Heart left ventricle (tissue), 16 donors: ENCODE data around the gene SLC25A22. TPM values are rescaled to one million over a fixed set of nuclear protein-coding genes. Genes with fewer than 3 reads are reported as not detected.

Experiments used
- ATAC-seq, 4 donors: fragments of 200-7000 bp; cut with Tn5 transposase; one replicate each; pipeline ENCODE4 v1.9.1; 2020 to 2022; ENCODE audit warnings: moderate library complexity in 4 of 4, mild to moderate bottlenecking in 3 of 4, moderate number of reproducible peaks in 1 of 4
- DNase-seq, 5 donors: peaks; one replicate each; pipeline ENCODE4 v3.0.0-alpha.2; 2020
- H3K27ac ChIP-seq, 12 donors: fragments of 200-600 bp; sonication (generic) in 4 of 12; one replicate each; pipeline versions ENCODE4 v1.5.0 to v1.8.0; 2016 to 2022; ENCODE audit warnings: mild to moderate bottlenecking in 2 of 12
- H3K27me3 ChIP-seq, 9 donors: fragments of 200-600 bp; sonication (generic) in 2 of 9; one replicate each; pipeline versions ENCODE4 v1.5.1 to v1.8.0; 2016 to 2022; ENCODE audit warnings: mild to moderate bottlenecking in 3 of 9
- H3K36me3 ChIP-seq, 9 donors: fragments of 200-600 bp; sonication (generic) in 2 of 9; one replicate each; pipeline versions ENCODE4 v1.5.0 to v1.8.0; 2018 to 2022; ENCODE audit warnings: mild to moderate bottlenecking in 2 of 9
- H3K4me1 ChIP-seq, 12 donors: fragments of 200-600 bp; sonication (generic) in 4 of 12; one replicate each; pipeline versions ENCODE4 v1.5.0 to v1.8.0; 2016 to 2022; ENCODE audit warnings: mild to moderate bottlenecking in 3 of 12
- H3K4me3 ChIP-seq, 12 donors: fragments of 200-600 bp; sonication (generic) in 4 of 12; one replicate each; pipeline versions ENCODE4 v1.5.0 to v1.8.0; 2017 to 2022; ENCODE audit warnings: mild to moderate bottlenecking in 9 of 12, moderate library complexity in 4 of 12
- H3K9me3 ChIP-seq, 12 donors: fragments of 200-600 bp; sonication (generic) in 4 of 12; one replicate each; pipeline versions ENCODE4 v1.5.0 to v1.8.0; 2016 to 2022; ENCODE audit warnings: mild to moderate bottlenecking in 1 of 12
- POLR2A ChIP-seq, 2 donors: fragments of 450-650 bp; IDR thresholded peaks; one replicate each; pipeline ENCODE4 v1.6.1; 2017; ENCODE audit warnings: antibody characterized with exemption in 2 of 2, mild to moderate bottlenecking in 2 of 2, moderate library complexity in 2 of 2
- WGBS, 4 donors: extraction: QIAGEN DNeasy Blood & Tissue Kit in 2 of 4; methylation state at CpG; one replicate each; pipeline versions ENCODE4 v1.1.5 to v1.1.7; 2013 to 2018; 5-methylcytosine and 5-hydroxymethylcytosine counted together
- intact Hi-C, 10 donors: fragments of 100-400 bp; cut with DNase I; formaldehyde crosslinking; loops; one replicate each; pipeline versions ENCODE4 v1.11.1 to v1.14.2; 2022
- polyA plus RNA-seq, 2 donors: library from polyadenylated mRNA; stranded (reverse); fragments of 200-250 nt; gene quantifications; one replicate each; pipeline ENCODE4 v1.2.3, GENCODE V29; 2013
- total RNA-seq, 9 donors: library from RNA; depleted of rRNA in 2 of 9; stranded (reverse); fragments of >200 nt in 2 of 9; fragmentation: NEBNext Ultra II Directional in 3 of 9; extraction: Animal tissue kit (Norgen Biotek cat#: 25700) in 3 of 9; gene quantifications; one replicate each; pipeline versions ENCODE4 v1.1.0 to v1.2.4, GENCODE V29; 2016 to 2023
- TF ChIP-seq, protein P1 (sequence below), 12 donors: fragments of 200-600 bp; sonication (generic) in 4 of 12; IDR thresholded peaks; one replicate each; pipeline versions ENCODE4 v1.5.0 to v1.8.0; 2018 to 2022; ENCODE audit warnings: antibody characterized with exemption in 12 of 12, mild to moderate bottlenecking in 5 of 12
- donor health status: ischemic (EF 13 %, LVEDD 7.1; RV severe dilation, severe dysfunction).
- donor health status: healthy with polysubstance abuse.
- donor health status: DM: no; HTN: yes; CAD: no.
- donor health status: DM: no; HTN: no; CAD: no.
- donor health status: ischemic (EF 25% LVEDD 6.9; RV normal size, moderate dysfunction).
- donor health status: ischemic (EF 25% LVEDD 5.7; RV mildly dilated, moderate dysfunction).
- donor health status: healthy.
- donor health status: DM: yes; HTN: yes; CAD: no.
- donor health status: ischemic (EF 35%, LVEDD 5.7; RV mildly dilated, moderate dysfunction).
- donor health status: nonischemic (EF 11% LVEDD 7.7; RV severe dilation, severe dysfunction).
- donor health status: DM: yes; HTN: yes; CAD: no.
- donor health status: PGD.
- donor health status: ischemic (EF 29% LVEDD 5.4; RV normal size, mild dysfunction).
- donor health status: nonischemic (EF 23%, LVEDD 6.1; RV moderate dilation, normal function).

The SLC25A22 gene
- total and polyA plus RNA-seq, 11 donors: 2.1 to 12.8 (median 4.4) TPM

DNA sequence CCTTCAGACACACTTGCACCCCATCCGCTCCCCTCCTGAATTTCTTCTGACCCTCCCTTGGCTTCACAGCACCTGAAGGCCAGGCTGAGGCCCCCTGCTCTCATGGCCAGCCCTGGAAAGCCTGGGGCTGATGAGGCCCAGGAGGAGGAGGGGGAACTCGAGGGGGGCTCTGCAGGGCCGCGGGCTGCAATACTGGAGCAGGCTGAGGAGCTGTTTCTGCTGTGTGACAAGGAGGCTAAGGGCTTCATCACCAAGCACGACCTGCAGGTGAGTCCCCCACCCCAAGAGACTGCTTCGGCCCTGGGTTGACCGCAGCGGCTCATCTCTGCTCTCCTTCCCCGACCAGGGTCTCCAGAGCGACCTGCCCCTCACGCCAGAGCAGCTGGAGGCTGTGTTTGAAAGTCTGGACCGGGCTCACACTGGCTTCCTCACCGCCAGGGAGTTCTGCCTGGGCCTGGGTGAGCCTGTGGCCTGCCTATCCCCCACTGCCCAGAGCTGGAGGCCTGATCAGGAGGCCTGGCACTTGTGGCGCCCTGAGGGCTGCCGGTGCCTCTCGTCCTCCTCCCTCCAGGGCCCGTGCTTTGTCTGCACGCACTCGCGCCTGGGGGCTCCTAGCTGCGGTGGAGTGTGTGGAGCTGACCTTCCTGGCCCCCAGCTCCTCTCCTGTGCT, 30.6 kb upstream of the SLC25A22 start:
- H3K36me3 ChIP-seq: peaks cover 0 to 21% (median 18%) of the 10 kb centered on the region in 9 donors
- no peaks in the 10 kb centered on the region for H3K9me3 ChIP-seq
- TF ChIP-seq, protein P1, sequence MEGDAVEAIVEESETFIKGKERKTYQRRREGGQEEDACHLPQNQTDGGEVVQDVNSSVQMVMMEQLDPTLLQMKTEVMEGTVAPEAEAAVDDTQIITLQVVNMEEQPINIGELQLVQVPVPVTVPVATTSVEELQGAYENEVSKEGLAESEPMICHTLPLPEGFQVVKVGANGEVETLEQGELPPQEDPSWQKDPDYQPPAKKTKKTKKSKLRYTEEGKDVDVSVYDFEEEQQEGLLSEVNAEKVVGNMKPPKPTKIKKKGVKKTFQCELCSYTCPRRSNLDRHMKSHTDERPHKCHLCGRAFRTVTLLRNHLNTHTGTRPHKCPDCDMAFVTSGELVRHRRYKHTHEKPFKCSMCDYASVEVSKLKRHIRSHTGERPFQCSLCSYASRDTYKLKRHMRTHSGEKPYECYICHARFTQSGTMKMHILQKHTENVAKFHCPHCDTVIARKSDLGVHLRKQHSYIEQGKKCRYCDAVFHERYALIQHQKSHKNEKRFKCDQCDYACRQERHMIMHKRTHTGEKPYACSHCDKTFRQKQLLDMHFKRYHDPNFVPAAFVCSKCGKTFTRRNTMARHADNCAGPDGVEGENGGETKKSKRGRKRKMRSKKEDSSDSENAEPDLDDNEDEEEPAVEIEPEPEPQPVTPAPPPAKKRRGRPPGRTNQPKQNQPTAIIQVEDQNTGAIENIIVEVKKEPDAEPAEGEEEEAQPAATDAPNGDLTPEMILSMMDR (IDR thresholded peaks at IDR 0.05): no peak
- no peak for TF ChIP-seq POLR2A (IDR thresholded peaks at IDR 0.05)
- peak overlapping the region; percentile 1 to 59 (median 50) for H3K4me3 ChIP-seq
- peak overlapping the region; percentile 71 to 91 (median 83) for H3K27ac ChIP-seq
- H3K27me3 ChIP-seq: peaks cover 0 to 39% (median 0%) of the 10 kb centered on the region in 9 donors
- WGBS, 4 donors: 54 to 67% (median 63%) methylated on average over 14 to 21 of the region's 21 CpGs
- intact Hi-C loops: no loop called here
- DNase-seq (no peak), ATAC-seq (no peak)
- peaks cover 0 to 77% (median 63%) of the 10 kb centered on the region in 12 donors for H3K4me1 ChIP-seq

DNA sequence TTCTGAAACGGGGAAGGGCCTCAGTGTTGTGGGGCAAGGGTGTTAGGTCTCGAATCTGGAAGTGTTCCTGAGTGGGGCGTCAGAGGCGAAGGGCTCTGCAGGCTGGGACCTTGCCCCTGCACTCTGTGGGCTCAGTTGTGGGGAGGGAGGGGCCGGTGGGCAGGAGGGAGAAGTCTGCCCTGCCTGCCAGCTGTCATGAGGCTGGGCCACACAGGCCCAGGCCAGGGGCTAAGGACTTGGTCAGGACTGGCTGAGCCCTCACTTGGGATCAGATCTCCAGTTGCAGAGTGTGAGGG, 29.8 kb upstream of the SLC25A22 start, which contains the start of gene CRACR2B:
Gene CRACR2B (plus strand): TSS at position 23 of the 296 bp plus-strand sequence. CDS start 689 bp downstream, outside the sequence.
- DNase-seq (no peak), ATAC-seq (no peak)
- Histone ChIP-seq H3K4me1 (peaks cover 0 to 78% (median 61%) of the 10 kb centered on the region in 12 donors), H3K27ac (peak within 1 kb of the TSS; percentile 71 to 91 (median 83)), H3K9me3 (no peaks in the 10 kb centered on the region), H3K36me3 (peaks cover 0 to 29% (median 24%) of the 10 kb centered on the region in 9 donors), H3K4me3 (peak within 1 kb of the TSS; percentile 39 to 69 (median 60)), H3K27me3 (peaks cover 0 to 39% (median 0%) of the 10 kb centered on the region in 9 donors)
- 46 to 57% (median 50%) methylated on average over 5 of the region's 5 CpGs for WGBS, 4 donors
- TF ChIP-seq POLR2A (IDR thresholded peaks at IDR 0.05): no peak
- TF ChIP-seq, protein P1 (IDR thresholded peaks at IDR 0.05): no peak
- intact Hi-C loops: no loop called here

DNA sequence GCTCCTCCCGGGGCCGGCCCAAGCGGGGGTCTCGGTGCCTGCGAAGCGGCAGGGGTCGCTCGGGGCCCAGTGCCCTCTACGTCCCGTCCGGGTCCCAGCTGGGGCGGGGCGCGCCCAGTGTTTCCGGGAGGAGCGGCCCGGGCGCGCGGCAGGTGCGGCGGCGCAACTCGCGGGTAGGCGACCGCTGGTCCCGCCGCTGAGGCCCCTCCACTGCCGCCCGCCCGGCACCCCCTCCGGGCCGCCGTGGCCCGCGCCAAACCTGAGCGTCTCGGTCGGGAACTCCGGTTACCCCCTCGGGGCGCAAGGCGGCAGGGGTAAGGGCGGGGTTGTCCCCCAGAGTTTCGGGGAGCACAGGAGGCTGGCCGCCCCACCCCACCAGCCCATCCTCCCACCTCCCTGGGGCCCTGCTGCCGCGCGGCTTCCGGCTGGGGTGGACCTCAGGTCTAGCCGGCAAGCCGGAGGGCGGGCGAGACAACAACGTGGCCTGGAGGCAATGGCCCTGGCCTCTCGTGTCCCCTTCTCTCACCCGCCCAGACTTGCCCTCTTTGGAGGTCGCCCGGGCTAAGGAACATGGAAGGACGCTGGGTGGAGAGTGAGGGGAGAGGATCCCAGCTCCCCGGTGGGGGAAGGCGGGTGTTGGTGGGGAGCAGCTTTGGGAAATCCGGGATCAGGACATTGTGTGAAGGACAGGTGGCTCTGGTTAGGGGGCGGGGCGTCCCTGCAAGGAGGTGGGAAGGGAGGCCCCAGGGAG, 29.2 kb upstream of the SLC25A22 start:
- Histone ChIP-seq H3K36me3 (peaks cover 0 to 34% (median 29%) of the 10 kb centered on the region in 9 donors), H3K27me3 (peaks cover 0 to 38% (median 0%) of the 10 kb centered on the region in 9 donors), H3K4me3 (peak overlapping the region; percentile 39 to 69 (median 60)), H3K4me1 (peaks cover 0 to 78% (median 60%) of the 10 kb centered on the region in 12 donors), H3K27ac (peak overlapping the region; percentile 71 to 91 (median 83)), H3K9me3 (no peaks in the 10 kb centered on the region)
- peak in 1 of 5 donors; percentile 47 for DNase-seq
- 4 to 15% (median 7%) methylated on average over 19 to 66 of the region's 66 CpGs for WGBS, 4 donors
- intact Hi-C loops: no loop called here
- TF ChIP-seq POLR2A (IDR thresholded peaks at IDR 0.05): no peak
- TF ChIP-seq, protein P1 (IDR thresholded peaks at IDR 0.05): no peak
- peak in 3 of 4 donors; percentile 4 to 10 (median 10) for ATAC-seq

DNA sequence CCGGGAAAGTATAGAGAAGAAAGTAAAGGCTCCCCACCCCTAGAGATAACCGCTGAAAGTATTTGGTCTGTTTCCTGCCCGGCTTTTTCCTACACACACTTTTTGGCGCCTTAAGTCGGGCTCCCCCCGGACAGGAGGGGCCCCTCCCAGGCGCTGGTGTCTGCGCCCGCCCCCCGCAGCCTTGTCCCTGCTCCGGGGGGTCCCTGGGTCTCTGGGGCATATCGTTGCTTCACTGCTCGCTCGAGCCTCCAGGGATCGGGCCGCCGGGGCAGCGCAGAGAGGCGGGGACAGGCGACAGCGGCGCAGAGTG, 28.7 kb upstream of the SLC25A22 start:
- peaks cover 0 to 33% (median 0%) of the 10 kb centered on the region in 9 donors for H3K27me3 ChIP-seq
- no peaks in the 10 kb centered on the region for H3K9me3 ChIP-seq
- peaks cover 0 to 40% (median 30%) of the 10 kb centered on the region in 9 donors for H3K36me3 ChIP-seq
- TF ChIP-seq, protein P1 (IDR thresholded peaks at IDR 0.05): no peak
- no peak for TF ChIP-seq POLR2A (IDR thresholded peaks at IDR 0.05)
- H3K4me3 ChIP-seq: peak overlapping the region; percentile 39 to 69 (median 60)
- peak overlapping the region; percentile 71 to 91 (median 83) for H3K27ac ChIP-seq
- ATAC-seq (peak in 1 of 4 donors; percentile 0), DNase-seq (peak in 1 of 5 donors; percentile 63)
- intact Hi-C loops: no loop called here
- 2 to 6% (median 4%) methylated on average over 12 to 22 of the region's 22 CpGs for WGBS, 4 donors
- H3K4me1 ChIP-seq: peaks cover 2 to 78% (median 60%) of the 10 kb centered on the region in 12 donors
